WERI-Rb-1 (cell line): ENCODE measurements around the gene RLF.
"Not testable (repeated sequence)": the region's sequence is repeated elsewhere in the genome, so short reads cannot be mapped to it uniquely, and the experiment has no call there.

Source experiments
- DNase-seq: peaks from one replicate; pipeline ENCODE4 v3.0.0-alpha.2; 2020
- H3K27ac ChIP-seq: fragments of 250-450 bp; sonication (Bioruptor Pico); 2 replicates; pipeline ENCODE4 v1.5.1; 2020; ENCODE audit warnings: mild to moderate bottlenecking, moderate library complexity
- H3K27me3 ChIP-seq: fragments of 250-450 bp; sonication (Bioruptor Pico); 2 replicates; pipeline ENCODE4 v1.5.1; 2021; ENCODE audit warnings: mild to moderate bottlenecking, low read depth, moderate library complexity; ENCODE audit not compliant: insufficient read depth, severe bottlenecking
- H3K36me3 ChIP-seq: fragments of 250-450 bp; sonication (Bioruptor Pico); 2 replicates; pipeline ENCODE4 v1.5.1; 2020; ENCODE audit warnings: mild to moderate bottlenecking, moderate library complexity
- H3K4me3 ChIP-seq: 2 replicates; pipeline ENCODE4 v1.5.1; 2011; ENCODE audit warnings: low read depth, mild to moderate bottlenecking, control low read depth, low read length
- H3K9me3 ChIP-seq: fragments of 250-450 bp; sonication (Bioruptor Pico); 2 replicates; pipeline ENCODE4 v1.5.1; 2021; ENCODE audit warnings: mild to moderate bottlenecking, moderate library complexity; ENCODE audit not compliant: severe bottlenecking
- CTCF ChIP-seq: IDR thresholded peaks from 2 replicates; pipeline ENCODE4 v1.5.1; 2011; ENCODE audit warnings: low read depth, mild to moderate bottlenecking, control low read depth, inconsistent platforms, low read length

The RLF gene

GRCh38 chr1:40160806-40161124, 422 bp upstream of the RLF start:
- peak overlapping the region; percentile 82 for H3K27ac ChIP-seq
- TF ChIP-seq CTCF, result no peak
- H3K9me3 ChIP-seq, result no peaks in the 10 kb centered on the region
- no peak for DNase-seq
- H3K36me3 ChIP-seq, result no peaks in the 10 kb centered on the region
- H3K27me3 ChIP-seq, result no peaks in the 10 kb centered on the region
- H3K4me3 ChIP-seq, result peak overlapping the region; percentile 96

GRCh38 chr1:40161888-40162397, 756 bp downstream of the RLF start:
- no peaks in the 10 kb centered on the region for H3K27me3 ChIP-seq
- peak overlapping the region; percentile 82 for H3K27ac ChIP-seq
- no peaks in the 10 kb centered on the region for H3K9me3 ChIP-seq
- no peak for TF ChIP-seq CTCF
- H3K4me3 ChIP-seq, result peak overlapping the region; percentile 96
- no peak for DNase-seq
- no peaks in the 10 kb centered on the region for H3K36me3 ChIP-seq

GRCh38 chr1:40162753-40163441, 1.7 kb downstream of the RLF start:
- TF ChIP-seq CTCF, result no peak
- Histone ChIP-seq H3K27ac (no peak overlapping the region), H3K9me3 (no peaks in the 10 kb centered on the region), H3K36me3 (no peaks in the 10 kb centered on the region), H3K27me3 (no peaks in the 10 kb centered on the region), H3K4me3 (peak overlapping the region; percentile 96)
- DNase-seq, result no peak

GRCh38 chr1:40167317-40167716, 6.1 kb downstream of the RLF start:
- no peaks in the 10 kb centered on the region for H3K9me3 ChIP-seq
- no peak for TF ChIP-seq CTCF
- no peak for DNase-seq
- no peaks in the 10 kb centered on the region for H3K36me3 ChIP-seq
- no peak overlapping the region for H3K4me3 ChIP-seq
- H3K27ac ChIP-seq, result no peak overlapping the region
- no peaks in the 10 kb centered on the region for H3K27me3 ChIP-seq

- TF ChIP-seq CTCF, result no peak
- no peaks in the 10 kb centered on the region for H3K9me3 ChIP-seq
- DNase-seq, result no peak
- no peaks in the 10 kb centered on the region for H3K27me3 ChIP-seq
- no peak overlapping the region for H3K4me3 ChIP-seq
- no peaks in the 10 kb centered on the region for H3K36me3 ChIP-seq
- no peak overlapping the region for H3K27ac ChIP-seq
Observed at GRCh38 chr1:40171036-40171435, 9.8 kb downstream of the RLF start.

GRCh38 chr1:40174788-40175187, 13.6 kb downstream of the RLF start:
- Histone ChIP-seq H3K27me3 (no peaks in the 10 kb centered on the region), H3K9me3 (no peaks in the 10 kb centered on the region), H3K36me3 (no peaks in the 10 kb centered on the region), H3K4me3 (no peak overlapping the region), H3K27ac (no peak overlapping the region)
- no peak for TF ChIP-seq CTCF
- no peak for DNase-seq

- H3K36me3 ChIP-seq, H3K27ac ChIP-seq, H3K9me3 ChIP-seq, H3K4me3 ChIP-seq, DNase-seq, H3K27me3 ChIP-seq: not testable (repeated sequence)
Observed at GRCh38 chr1:40176989-40177388, 15.8 kb downstream of the RLF start.
